Activated T-cell treated with anti-CD3 and anti-CD28 coated beads for 24 hours (primary cell): ENCODE results near the gene NECTIN4.
"Not testable (repeated sequence)": the region's sequence is repeated elsewhere in the genome, so short reads cannot be mapped to it uniquely, and the experiment has no call there.

Experiments used
- DNase-seq: peaks from one replicate; pipeline ENCODE4 v3.0.0-alpha.2; 2020; ENCODE audit warnings: low read depth

The NECTIN4 gene

DNA sequence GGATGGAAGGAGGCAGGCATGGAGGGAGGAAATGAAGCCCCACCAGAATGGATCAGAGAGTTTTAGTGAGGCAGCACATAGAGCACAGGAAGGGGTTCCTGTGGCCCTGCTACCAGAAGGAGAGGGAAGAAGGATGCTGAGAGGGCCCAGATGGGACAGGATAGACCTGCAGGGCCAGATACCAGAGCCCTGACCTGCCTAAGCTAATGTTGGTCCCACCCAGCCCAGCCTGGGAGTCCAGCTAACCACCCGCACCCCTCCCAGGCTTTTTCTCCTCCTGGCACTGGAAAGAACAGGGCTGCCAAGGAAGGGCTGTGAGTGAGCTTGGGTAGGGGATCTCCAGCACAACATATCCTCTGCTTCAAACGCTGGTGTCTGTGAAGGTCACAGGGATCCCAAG is 6.9 kb downstream of the NECTIN4 start:
- no peak for DNase-seq

- DNase-seq = no peak
These were observed 7.8 kb downstream of the NECTIN4 start for GRCh38 chr1:161081519-161081918.

GRCh38 chr1:161080441-161081405 is 8.6 kb downstream of the NECTIN4 start:
- DNase-seq = no peak

DNA sequence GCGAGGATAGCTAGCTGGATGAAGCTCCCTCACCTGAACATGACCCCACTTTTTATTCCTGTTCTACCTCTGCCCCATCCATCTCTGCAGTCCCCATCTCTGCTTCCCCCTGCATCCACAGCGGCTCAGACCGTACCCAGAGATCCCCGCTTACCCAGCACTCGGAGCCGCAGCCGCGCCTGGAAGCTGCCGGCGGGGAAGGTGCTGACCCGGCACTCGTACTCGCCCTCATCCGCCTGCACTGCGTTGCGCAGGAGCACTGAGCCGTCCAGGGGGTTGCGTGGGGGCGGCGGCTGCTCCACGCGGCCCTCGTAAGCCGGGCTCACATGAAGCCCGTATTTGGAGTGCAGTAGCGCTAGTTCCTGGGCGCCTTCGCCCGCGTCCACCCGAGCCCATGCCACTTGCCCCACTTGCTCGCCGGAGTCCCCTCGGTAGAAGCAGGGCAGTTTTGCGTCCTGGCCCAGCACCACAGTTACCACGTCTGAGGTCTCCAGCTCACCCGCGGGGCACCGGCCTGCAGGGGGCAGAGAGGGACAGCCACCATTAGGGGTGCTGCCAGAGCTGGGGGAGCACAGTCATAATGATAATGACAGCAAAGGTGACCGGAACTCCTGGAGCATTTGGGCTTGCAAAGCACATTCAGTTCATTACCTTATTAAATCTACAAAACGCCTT is 9.8 kb downstream of the NECTIN4 start:
- no peak for DNase-seq

GRCh38 chr1:161077426-161077825 is 11.9 kb downstream of the NECTIN4 start:
- DNase-seq = no peak

- no peak for DNase-seq
These were observed 12.9 kb downstream of the NECTIN4 start for GRCh38 chr1:161076410-161076809.

DNA sequence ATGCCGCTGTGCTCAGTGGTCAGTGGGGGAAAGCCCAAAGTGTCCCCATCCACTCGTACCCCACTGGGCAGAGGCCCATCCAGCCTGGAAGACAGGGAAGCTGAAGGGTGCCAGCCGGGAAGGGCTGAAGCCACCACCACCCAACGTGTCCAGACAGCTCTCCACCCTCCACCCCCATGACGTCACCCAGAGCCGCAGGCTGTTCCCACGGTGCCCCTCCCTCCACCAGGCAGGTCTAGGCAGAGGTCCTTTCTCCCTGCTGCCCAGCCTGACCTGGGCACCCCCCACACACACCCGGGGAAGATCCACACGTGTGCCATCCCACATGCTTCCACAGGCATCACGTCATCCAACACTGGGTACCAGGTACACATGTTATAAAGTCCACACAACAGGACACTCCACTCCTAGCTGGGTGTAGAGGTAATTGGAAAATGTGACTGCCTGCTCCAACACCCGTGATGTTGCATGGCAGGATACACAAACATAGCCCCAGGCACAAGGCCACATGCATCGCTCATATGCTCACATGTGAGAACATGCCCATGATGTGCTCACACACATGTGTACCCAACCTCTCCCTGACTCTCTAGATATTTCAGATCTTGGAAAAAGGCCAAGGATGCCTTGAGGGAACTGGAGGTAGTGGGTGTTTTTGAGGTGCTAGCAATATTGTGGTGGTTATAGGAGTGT is 14.5 kb downstream of the NECTIN4 start:
- no peak for DNase-seq

DNA sequence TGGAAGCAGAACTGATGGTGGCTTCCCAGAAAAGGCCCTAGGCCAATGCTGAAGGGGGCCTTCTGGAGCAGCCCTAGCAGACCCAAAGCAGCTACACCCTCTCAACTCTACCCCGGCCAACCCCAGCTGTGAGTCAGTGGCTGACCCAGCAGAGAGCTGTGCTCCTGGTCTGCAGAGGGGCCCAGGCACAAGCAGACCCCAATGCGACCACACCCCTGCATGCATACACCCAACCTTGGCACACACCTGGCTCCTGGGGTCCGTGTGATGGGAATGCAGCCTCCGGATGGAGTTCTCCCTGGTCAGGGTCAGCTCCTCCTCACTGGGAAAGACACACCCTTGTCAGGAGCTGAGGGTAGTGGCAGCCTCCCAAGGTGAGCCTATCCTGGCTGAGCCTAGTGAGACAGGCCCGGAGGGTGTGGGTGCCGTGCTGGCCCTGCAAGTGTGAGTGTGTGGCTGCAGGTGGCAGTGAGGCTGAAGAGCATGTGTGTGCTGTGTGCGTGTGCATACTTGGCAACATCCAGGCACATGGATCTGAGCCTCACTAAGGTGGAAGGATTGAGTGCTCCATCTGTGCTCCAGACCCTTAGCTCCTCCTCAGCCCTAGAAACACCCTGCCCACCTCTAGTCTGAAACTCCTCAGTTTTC is 15.8 kb downstream of the NECTIN4 start:
- no peak for DNase-seq

DNA sequence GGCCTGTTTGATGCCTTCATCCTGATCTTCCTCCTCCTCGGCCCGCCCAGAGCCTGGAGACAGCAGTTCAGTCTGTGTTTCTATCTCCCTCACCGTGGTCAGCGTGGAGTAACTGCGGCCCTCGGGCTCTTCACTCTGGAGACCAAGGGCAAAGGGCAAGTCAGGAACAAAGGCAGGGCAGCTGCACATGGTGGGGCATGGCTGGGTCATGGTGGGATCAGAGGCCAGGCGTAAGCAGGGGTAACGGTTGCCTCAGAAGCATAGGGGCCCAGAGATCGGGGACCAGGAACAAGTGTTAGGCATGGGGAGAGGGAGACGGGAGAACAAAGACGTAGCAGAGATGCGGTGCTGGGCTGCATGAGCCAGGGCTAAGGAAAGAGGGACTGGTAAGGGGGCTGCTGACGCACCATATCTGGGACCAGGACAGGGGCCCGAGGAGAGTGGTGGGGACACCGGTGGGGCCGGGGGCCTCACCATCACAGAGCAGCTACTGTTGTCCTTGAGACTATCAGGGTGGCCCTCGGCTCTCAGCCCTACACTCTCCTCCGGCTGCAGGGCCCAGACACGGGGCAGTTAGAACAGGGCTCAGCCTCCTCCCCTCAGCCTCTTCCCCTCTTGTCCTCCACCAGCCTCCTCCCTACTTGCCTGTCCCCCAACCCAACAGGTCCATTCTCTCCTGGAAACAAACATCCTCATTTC is 16.5 kb downstream of the NECTIN4 start:
- DNase-seq = no peak

- DNase-seq = peak; percentile 24
These were observed 17.4 kb downstream of the NECTIN4 start for GRCh38 chr1:161071886-161072371.

GRCh38 chr1:161070761-161071160 is 18.6 kb downstream of the NECTIN4 start:
- no peak for DNase-seq

GRCh38 chr1:161069731-161070270 is 19.6 kb downstream of the NECTIN4 start, which contains the start of gene ARHGAP30:
Gene ARHGAP30, minus strand, starts transcription at chr1:161069891. Its CDS starts 267 bp downstream, at chr1:161069624.
- DNase-seq = peak; percentile 74

DNA sequence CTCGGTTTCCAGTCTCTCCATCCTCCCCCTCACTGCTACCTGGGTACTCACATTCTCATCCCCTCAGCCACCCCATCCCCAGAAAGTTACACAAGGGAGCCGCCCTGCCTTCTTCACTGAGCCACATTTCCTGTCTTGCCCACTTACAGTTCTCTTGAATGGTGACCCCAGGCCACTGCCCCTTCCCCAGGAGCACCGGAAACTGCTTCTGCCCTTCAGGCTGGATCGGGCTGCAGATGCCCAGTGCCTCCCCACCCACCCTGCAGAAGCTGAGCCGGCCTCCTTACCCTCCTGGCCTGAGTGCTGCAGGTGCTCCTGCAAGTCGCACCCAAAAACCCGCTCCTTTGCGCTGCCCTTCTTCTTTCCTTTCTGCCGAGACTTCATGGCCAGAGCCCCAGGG is 20.1 kb downstream of the NECTIN4 start:
- DNase-seq = peak; percentile 11

DNA sequence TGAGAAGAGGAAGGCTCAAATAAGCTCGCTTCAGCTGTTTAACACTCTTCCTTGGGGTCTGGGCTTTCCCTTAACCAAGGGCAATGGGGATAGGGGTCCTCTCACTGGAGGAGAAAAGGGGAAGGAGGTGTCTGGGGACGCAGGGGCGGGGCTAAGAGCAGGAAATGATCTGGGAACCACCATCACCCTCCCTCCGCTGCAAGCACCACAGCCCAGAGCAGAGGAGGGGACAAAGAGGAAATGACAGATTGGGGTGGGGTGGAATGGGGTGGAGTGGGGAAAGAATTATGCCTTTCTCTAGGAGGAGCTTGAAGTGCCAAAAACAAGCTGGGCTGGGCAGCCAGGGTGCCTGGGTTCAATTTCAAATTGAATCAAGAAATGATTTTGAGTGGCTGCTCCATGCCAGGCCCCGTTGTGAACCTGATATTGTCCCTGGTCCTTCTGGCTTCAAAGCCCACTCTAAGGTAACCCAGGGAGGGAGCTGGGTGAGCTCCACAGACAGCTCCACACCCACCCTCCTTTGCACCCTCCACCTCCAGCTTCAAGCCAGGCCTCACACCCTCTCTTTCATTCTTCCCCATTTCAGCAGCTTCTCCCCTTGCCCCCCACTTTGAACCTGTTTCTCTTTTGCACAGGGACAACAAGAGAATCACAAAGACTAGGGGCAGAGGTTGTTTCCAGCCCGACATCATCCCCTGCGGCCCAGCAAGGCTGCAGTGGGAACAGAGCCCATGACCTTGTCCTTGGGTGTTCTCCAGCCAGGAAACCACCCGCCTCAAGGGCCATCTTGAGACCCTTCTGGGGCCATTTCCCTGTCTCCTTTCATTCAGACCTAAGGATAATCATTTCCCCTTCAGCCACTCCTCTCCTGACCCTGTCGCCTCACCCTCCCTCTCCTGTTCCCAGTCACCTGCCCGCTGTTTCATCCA is 20.8 kb downstream of the NECTIN4 start:
- DNase-seq = peak; percentile 72

- no peak for DNase-seq
These were observed 22.7 kb downstream of the NECTIN4 start for GRCh38 chr1:161066694-161067093.

DNA sequence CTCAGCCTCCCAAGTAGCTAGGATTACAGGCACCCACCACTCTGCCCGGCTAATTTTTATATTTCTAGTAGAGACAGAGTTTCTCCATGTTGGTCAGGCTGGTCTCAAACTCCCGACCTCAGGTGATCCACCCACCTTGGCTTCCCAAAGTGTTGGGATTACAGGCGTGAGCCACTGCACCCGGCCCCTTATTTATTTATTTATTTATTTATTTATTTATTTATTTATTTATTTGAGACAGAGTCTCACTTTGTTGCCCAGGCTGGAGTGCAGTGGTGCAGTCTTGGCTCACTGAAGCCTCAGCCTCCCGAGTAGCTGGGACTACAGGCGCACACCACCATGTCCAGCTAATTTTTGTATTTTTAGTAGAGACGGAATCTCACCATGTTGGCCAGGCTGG is 23.7 kb downstream of the NECTIN4 start:
- not testable (repeated sequence) for DNase-seq

DNA sequence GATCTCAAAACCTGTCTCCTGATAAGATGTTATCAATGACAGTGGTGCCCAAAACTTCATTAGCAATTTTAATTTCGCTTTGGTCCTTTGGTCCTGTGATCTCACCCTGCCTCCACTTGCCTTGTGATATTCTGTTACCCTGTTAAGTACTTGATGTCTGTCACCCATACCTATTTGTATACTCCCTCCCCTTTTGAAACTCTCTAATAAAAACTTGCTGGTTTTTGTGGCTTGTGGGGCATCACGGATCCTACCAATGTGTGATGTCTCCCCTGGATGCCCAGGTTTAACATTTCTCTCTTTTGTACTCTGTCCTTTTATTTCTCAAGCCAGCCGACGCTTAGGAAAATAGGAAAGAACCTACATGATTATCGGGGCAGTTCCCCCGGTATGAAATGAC is 25.4 kb downstream of the NECTIN4 start:
- DNase-seq = not testable (repeated sequence)

- no peak for DNase-seq
These were observed 27.9 kb downstream of the NECTIN4 start for GRCh38 chr1:161061419-161061818.

GRCh38 chr1:161059293-161059692 is 30.1 kb downstream of the NECTIN4 start:
- no peak for DNase-seq

DNA sequence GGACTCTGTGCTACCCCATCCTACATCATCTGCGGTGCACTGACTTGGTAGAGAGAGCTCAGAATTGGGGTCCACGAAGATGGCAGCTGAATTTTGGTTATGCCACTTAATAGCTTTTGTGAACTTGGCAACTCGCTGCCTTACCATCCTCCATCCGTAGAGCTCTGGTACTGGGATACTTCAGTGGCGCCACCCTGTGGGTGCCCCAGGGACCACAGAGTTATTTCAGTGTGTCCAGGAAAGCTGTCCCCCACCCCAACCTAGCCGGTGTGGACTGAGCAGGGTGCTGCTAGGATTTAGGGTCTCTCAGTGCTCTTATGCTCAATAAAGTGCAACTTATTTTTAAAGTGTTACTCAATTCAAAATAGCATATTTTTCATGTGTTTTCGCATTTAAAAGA is 34.6 kb downstream of the NECTIN4 start:
- DNase-seq = no peak
